COLO668 (cell line): ENCODE data around the gene ACSS1.

Experiments used
- DNase-seq: peaks from one replicate; lab custom pipeline; 2025; ENCODE audit not compliant: unreplicated experiment; lab: John Stamatoyannopoulos, UW

ACSS1 gene

DNA sequence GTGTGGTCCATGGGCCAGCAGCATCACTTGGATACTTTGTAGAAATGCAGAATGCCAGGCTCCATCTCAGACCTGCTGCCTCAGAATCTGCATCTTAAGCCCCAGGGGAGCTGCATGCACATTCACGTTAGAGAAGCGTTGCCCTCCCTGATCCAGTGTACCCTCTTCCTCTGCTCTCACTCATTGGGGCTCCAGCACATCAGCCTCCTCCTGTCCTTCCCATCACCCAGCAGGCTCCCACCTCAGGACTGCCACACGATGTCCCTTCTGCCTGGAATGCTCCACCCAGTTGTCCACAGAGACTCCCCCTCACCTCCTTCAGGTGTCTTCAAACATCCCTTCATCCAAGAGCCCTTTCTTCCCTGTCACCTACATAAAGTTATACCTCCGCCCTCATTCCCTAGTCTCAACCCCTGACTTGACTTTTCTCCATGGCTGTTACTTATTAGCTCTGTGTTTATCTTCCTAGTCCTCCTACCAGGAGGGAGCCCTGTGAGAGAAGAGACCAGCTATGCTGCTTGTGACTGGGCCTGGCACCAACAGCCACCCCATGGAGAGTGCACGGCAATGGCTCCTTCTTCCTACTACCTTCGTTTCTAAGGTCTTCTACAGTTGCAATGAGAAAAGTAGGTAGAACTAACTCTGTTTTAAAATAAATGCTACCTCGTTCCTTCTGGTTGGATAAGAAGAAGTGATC lies 3.3 kb upstream of the ACSS1 start:
- DNase-seq, result no peak

DNA sequence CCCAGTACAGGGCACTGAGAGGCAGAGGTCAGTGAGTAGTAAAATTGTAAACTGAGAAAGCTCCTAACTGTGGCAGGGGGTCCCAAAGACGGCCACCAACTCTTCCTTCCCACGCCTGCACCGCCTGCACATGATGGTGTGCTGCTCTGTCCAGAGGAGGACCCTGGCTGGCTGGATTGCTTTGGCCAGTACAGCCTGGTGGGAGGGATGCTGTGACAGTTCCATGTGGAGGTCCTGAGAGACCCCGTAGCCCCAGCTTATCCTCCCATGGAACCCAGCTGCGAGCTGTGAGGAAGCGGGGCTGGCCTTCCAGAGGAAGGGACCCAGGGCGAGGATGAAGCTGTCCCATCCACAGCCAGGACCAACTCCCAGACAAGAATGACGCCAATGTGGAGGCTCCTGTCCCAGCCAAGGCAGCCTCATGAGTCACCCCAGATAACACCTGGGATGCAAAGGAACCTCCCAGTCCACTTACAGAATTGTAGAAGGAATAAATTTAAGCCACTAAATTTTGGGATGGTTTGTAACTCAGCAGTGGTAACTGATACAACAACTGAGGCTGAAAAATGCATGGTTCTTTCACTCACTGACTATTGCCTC lies 2.0 kb upstream of the ACSS1 start:
- no peak for DNase-seq

DNA sequence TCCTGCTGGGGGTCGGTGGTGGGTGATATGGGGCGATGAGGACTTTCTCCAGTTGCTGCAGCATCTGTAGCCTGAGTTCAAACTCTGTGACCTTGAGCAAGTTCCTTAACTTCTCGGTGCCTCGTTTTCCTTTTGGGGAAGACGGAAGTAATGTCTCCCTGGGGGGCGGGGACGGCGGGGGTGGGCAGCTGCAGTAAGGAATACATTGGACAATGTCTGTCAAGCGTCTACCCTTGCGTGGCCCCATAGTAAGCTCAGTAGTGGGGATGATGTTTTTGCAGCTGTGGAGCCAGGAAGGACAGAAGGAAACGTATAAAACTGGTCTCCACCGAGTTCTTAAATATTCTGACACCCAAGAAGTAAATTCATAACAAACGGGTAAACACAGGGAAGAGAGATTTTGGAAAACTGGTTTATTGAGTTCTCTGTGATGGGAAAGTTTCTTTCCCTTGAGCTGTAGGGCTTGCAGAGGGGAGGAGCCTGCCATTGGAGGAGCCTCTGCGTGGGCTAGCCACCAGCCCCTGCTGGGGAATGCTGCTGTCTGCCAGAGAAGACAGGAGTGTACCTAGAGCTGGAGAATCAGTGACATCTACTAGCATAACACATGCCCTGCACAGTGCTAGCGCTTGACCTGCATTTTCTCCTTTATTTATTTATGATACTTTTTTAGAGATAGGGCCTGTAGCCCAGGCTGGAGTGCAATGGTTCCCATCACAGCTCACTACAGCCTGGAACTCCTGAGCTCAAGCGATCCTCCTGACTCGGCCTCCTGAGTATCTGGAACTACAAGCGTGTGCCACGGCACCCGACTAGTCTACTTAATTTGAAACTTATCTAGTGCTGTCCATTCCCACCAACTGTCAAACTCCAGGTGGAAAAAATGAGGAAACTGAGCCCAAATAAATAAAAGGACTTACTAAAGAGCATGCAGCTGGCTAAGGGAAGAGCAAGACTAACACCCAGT lies 1.2 kb upstream of the ACSS1 start:
- peak; percentile 12 for DNase-seq

DNA sequence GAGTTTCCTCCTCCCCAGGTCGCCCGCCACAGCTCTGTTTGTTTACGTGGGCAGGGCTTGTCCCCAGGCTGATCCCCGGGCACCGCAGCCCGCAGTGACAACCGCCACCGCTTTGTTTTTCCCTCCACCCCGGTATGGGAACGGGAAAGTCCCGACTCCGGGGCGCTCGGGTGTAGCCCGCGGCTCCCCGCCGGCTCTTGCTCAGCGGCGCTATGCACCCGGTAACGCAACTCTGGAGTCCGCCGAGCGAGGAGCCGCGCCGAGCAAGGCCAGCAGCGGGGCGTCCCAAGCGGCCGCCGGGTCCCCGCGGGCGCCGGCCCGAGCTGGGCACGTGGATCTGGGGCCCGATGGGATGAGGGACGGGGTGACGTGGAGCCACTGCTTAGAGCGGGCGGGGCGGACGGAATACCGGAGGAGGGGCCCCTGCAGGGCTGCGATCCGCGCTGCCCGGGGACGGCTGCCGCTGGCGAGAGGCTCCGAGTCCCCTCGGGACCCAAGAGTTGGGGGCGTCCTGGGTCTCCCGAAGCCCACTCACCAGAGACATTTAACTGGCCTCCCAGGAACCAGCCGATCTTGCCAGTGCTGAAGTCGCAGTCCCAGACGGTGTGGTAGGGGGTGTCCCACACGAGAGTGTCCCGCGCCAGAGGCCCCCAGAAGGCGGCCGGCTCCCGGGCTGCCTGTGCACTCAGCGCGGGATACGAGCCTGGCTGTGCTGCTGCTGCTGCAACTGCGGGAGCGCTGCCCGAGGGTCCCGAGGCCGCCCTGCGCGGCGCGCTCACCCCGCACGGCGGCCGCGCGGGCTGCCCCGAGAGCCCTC lies 497 bp downstream of the ACSS1 start:
- peak; percentile 87 for DNase-seq

DNA sequence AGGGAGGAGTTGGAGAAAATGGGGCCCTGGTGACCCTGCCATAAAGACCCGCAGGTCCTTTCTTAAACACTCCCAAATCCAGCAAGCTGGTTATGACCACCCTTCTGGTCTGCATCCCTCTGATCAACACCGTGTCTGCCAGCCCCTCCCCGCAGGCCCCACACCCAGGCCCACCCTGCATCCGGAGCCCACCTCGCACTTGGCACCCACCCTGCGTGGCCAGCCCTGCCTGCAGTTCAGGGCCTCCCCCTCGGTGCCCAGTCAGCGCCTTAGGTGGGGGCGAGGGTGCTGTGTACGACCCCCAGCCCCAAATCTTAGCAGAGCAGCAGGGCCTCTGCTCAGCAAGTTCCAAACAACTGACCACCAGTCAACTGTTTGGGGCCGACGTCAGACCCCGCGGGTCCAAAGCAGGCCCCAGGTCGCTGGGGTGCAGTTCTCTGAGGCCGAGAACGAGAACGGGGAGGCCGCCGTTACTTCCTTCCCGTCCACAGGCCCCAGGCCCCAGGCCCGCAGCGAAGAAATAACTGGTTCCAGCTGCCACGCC lies 1.2 kb downstream of the ACSS1 start:
- DNase-seq, result no peak

DNA sequence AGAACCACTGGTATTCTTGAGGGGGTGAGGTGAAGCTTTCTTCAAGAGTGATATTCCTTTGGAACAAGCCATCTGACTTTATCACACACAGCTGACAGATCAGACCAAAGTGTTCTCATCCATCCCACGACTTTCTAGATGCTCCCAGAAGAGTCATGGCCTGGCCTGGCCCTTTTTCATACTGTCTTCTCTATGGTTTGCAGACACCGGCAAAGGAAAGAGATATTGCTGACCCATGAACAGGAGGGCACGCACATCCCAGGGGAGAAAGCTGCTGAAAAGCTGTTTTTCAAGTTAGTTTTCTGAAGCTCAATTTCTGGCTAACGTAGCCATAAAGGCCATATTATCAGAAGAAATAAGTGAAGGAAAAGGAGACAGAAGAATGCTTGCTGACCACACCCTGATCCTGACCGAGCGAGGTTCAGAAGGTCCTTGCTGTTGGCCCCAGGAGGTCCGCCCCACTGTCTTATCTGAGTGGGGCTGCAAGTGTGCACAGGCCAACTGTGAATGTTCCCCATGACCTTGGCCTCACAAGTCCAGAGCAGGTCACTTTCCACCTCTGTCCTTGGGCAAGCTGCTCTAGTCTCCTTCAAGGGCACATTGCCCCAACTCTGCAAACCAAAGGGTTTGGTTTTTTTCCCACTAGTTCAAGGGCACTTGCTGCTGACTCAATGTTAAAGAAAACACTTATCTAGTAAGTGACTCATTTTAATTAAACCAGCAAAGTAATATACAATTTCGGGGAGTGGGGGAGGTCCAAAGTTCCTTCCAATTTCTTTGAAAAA lies 2.0 kb downstream of the ACSS1 start:
- no peak for DNase-seq

DNA sequence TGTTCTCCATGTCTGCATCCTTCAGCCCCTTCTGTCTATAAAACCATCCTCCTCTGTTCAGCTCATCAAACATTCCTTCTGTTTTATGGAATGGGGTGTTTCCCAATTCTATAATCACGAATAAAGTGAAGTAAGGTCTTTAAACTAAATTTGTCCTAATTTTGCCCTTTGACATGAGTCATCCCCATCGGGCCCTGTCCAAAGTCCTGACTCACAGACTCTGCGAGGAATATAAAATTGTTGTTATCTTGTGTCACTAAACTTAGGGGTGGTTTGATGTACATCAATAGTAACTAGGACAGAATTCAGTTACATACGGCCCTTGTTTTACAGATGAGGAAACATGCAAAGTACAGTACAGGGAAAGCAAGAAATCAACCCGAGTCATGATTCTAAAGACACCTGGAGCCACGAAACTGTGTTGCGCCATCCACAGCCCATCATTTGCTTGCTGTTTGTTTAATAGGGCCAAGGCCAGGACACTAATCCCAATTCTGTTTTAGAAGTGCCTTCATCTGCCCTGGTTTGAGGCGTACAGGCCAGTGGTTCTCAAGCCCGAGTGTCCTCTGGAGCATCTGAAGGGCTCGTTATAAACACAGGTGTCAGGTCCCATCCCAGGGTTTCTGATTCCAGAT lies 2.8 kb downstream of the ACSS1 start:
- no peak for DNase-seq

DNA sequence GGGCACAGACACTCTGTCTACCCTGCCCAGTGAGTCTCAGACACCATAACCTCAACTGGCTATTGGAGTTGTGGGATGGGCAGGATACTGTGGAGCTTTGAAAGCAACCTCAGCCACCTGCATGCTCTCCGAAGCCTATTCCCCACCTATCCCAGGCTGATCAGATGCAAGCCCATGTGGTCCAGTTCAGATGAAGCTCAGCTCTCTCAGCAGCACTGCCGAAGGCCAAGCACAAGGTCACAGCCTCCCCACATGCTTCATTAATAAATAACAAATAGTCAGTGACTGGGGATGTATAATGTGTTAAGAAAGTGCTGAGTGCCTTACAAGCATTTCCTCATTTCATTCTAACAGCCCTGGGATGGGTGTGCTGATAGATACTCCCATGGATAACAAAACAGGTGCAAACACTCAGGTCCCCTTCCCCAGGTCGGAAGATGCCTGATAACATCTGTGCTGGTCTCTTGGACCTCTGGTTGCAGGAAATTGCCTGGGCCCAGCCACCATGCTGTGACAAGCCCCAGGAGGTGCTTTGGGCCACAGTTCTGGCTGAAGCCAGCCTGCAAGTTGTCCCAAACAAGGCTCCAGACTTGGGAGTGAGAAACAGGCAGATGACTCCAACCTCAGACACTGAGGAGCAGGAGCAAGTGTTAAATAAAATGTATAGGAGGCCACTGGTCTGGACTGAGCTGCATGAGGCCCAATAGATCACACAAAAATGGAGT lies 3.7 kb downstream of the ACSS1 start:
- DNase-seq, result no peak

DNA sequence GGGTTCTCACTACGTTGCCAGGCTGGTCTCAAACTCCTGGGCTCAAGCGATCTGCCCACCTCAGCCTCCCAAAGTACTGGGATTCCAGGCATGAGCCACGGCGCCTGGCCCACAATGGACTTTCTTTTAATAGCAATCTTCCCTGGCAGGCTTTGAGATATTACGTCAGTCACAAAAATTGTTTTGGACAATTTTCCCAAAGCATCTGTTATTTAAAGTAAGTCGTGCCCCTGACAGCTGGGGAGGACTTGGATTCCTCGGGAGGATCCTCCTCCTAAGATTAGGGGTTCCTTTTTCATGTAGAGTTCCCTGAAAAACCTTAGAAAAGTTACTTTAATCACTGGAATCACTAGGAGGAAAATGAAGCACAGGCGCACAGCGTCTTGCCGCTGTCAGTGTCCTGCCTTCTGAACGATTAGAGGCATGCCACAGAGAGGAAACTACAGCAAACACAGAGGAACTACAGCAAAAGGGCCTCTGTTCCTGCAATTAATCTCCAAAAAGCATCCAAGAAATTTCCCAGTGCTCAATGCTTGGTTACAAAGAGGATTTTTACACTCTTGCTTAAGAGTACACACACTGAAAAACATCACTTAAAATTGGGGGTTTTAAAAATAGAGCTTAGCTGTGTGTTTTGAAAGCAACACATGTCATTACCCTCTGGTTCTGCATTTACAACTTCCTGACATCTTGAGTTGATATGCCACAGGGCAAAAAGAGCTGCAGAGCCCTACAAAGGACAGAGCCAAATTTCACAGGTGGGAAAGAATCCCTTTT lies 4.5 kb downstream of the ACSS1 start:
- DNase-seq, result no peak

DNA sequence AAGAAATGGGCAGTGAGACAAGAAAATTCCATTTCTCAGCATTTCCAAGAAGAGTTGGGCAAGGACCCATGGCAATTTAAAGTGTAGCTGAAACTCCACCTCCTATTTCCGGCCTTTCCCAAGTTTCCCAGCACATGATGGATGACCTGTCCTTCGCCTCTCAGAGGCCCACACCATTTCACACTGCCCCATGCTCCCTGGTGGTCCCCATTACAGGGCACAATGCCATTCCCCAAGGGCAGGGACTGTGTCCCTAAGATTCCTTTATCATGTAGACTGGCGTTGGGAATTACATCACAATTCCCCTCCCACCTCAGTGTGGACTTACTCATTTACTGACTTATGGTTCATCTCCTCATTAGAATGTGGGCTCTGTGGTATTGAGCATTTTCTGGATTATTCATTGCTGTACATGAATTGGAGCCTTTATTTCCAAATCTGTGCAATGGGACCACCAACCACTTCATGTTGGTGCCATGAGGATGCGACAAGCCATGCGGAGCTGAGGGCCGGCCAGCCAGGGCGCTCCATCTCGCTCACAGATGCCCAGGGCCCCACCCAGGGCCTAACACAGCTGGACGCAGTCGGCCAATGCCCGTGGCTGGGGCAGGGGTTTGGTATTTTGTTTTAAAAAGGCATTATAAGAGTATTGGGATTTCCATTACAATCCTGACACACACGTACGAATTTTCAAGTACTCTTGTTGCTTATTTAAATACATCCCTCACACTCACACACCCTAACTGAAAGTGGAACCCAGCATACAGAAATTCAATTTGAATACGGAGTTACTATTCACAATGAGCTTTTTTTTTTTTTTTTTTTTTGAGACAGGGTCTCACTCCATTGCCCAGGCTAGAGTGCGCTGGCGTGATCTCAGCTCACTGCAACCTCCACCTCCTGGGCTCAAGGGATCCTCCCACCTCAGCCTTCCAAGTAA lies 5.4 kb downstream of the ACSS1 start:
- no peak for DNase-seq

DNA sequence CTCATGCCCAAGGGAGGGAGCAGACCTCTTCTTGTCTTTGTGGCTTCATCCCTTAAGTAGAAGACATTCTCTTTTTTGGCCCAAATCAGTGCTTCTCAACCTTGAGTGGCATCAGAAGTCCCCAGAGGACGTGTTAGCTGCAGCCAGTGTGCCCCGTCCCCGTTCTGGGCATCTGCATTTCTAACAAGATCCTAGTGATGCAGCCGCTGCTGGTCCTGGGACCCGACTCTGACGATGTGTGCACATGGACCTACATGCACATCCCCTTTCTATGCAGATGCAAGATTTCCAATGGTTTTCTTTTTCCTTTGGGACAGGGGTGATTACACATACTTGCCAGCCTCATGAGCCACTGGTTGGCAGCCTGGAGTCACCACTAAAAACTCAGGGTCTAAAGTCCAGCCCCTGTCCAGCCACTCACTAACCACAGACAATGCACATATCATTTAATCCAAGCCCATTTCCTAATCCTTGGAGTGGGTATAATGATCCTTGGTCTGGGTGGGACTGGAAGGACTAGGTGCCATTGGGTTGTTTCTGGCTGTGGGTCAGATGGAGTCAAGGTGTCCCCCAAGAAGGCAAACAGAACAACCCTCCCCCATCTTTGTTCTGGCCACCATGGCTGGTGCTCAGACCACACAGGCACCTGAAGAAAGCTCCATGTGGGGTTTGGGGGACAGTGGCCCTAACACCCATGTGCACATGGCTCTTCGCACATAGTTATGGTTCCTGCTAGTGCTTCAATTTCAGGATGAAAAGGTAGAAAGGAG lies 6.4 kb downstream of the ACSS1 start:
- DNase-seq, result no peak

DNA sequence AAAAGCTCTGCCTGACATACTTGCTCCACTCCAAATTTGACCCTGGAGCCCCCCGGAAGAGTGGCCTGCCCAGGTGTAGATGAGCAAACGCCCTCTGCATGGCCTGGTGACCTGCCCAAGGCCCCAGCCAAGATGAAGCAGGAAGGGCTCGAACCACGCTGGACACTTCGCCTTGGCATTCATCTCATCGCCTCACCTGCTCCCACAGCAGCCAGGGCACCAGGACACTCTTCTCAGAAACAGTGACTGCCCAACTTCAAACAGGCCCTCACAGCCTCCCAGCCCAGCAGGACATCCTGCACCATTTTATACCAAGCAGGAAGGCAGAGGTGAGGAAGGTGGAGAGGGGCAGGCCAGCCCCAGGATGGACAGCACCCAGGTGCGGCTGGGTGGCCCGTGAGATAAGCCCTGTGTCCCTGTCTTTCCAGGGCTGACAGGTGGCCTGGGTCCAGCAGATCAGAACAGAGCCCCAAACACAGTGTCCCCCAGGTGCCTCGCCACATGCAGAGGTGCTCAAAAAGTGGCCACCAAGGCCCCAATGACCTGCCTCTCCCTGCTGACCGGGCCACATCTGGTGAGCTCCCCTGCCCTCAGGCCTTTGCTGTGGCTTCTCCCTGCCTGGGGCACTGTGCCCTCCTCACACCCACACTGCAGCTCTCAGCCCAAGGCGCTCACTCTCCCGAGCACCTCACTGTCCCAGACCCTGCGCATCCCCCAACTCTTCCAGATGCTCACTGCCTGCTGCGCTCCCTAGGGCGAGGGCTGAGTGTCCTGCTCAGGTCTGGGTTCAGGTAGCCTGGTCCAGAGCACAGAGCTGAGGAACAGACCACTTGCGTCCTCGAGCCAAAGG lies 7.2 kb downstream of the ACSS1 start:
- no peak for DNase-seq

DNA sequence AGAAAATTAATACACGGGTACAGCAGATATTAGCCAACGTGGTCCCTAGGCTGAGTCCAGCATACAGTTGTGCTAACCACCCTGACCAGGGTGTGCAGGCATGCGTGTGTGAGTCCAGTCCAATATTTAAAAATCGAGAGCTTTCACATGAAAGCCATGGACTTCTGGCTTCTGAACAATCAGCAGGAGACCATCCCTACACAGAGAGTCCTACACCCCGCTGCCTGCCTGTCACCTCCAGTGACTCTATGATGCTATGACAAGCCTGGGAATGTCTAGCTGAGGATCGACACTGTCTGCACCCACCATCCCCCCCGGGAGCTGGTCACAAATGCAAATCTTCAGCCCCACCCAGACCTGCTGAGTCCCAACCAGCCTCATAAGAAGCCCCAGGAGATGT lies 7.9 kb downstream of the ACSS1 start:
- DNase-seq, result no peak

DNA sequence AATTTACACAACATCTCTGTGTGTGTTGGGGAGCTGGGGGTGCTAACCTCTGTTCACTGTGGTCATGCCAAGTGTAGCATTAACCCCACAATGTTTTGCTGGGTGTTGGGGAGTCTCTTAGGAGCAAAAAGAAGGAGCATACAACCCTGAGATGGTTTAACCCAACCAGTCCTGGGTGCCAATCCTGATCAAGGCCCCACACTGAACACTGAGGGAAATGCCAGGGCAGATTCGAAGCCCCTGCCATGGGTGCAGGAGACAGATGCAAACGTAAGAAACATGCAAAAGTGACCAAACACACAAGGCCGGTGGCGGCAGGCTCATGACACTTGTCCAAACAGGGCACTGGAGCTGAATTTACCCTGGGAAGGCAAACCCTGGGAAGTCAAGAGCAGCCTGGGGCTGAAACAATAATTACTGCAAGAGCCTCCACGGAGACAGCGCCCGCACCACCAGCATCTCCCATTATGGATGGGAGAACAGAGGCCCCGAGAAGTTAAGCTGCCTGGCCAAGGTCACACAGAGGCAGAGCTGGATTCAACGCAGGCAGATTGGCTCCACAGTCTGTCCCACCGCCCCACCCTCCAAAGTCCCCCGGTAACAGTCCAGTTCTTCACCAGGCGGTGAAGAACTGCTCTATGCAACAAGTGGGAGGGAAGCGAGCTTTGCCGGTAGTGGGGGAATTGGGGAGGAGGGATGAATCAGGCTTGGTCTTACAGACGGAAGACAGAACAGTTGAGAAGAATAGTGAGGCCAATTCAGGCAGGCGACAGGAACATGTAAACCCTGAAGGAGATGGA lies 8.5 kb downstream of the ACSS1 start:
- DNase-seq, result no peak
